GM12873 (cell line): Measurements from ENCODE around the gene MICU1.

Experiments
- CTCF ChIP-seq: IDR thresholded peaks from 2 replicates; pipeline ENCODE4 v1.5.1; 2012; ENCODE audit warnings: low read depth, mild to moderate bottlenecking, moderate library complexity, low read length, control low read depth; ENCODE audit not compliant: insufficient read depth; ENCODE audit errors: missing control alignments

The MICU1 gene

DNA sequence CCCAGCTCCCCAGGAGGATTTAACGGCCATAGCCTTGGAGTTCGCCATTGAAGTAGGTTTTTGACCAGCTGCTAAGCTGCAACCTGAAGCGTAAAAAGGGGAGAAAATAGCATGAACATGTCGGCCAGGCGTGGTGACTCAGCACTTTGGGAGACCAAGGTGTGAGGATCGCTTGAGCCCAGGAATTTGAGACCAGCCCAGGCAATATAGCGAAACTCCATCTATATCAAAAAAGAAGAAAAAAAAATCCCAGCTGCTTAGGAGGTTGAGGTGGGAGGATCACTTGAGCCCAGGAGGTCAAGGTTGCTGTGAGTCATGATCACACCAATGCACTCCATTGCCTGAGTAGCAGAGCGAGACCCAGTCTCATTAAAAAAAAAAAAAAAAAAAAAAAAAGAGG lies 33.8 kb upstream of the MICU1 start:
- TF ChIP-seq CTCF, result no peak

DNA sequence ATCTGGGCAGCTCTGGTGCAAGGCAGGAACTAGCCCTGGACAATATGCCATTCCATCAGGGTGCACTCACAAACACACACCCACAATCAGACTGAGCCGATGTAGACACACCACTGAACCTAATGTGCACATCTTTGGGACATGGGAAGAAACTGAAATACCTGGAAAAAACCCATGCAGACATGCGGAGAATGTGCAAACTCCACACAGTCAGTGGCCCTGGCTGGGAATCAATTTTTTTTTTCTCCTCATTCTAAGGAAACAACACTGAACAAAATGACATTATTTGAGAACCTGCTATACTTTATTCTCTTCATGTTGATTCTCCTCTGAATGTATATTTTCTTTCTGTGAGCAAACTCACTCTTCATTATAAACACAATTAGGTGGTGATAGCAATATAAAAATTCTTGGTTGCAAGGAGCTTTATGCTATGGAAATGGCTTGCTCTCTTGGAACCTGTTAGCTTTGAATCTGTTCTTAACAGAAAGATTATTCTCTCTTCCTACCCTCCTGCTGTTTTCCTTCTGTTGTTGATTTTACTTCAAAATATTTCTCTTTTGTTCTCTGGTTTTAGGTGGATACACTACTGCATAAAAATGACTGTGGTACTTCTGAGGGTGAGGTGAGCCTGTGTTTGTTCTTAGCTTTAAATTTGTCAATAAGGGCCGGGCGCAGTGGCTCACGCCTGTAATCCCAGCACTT lies 33.0 kb upstream of the MICU1 start:
- no peak for TF ChIP-seq CTCF

DNA sequence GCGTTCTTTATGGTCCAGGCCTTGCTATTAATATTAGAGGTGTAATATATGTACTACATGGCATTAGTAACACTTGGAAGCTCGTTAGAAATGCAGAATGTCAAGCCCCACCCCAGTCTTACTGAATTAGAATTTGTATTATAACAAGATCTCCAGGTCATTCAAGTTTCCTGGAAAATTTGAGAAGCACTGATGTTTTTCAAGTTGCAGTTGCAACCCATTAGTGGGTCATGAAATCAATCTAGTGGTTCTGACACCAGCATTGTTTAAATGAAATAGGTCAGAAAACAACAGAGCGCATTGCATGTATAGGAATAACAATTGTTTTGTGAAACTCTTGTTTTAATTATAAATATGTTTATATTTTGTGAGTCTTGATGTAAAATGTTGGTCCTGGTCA lies 28.8 kb upstream of the MICU1 start:
- no peak for TF ChIP-seq CTCF

GRCh38 chr10:72653383-72654096 lies 27.7 kb upstream of the MICU1 start:
- no peak for TF ChIP-seq CTCF

GRCh38 chr10:72649291-72649690 lies 23.4 kb upstream of the MICU1 start:
- no peak for TF ChIP-seq CTCF

DNA sequence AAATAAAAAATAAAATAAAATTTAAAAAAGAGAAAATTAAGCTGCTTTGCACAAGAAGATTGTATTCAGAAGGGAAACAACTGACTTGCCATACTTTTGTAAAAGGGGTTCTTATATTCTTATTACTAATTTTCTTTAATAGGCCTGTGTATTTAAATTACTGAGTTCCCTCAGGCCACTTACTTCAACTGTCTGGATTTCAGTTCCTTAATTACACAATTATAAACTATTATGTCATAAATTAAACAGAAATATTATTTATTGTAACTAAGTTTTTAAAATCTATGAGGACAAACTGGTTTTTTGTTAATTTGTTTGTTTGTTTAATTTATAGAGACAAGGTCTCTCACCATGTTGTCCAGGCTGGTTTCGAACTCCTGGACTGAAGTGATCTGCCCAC lies 22.4 kb upstream of the MICU1 start:
- TF ChIP-seq CTCF, result no peak

DNA sequence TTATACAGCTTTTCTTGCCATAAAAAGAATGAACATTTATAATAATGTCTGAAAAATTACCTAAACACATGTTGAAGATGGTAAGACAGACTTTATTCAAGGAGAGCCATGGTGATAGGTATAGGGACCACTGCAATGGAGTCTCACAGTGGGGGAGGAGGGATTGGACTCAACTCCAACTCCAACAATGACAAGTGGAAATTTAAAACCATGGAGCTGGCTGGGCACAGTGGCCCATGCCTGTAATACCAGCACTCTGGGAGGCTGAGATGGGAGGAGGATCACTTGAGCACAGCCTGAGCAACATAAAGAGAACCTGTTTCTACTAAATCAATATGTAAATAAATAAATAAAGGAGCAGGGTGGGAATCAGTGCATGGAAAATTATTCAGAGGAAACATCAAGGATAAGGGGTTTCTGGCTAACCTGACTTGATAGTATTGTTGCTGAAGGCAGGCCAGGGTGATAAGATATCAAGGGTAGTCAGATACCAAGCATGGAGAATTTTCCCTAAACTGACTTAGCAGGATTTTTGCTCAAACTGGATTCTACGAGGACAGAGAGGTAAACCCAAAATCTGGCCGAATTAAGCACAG lies 19.5 kb upstream of the MICU1 start:
- TF ChIP-seq CTCF, result no peak
